Lung (tissue), 12 donors: ENCODE data around the gene LCN2. TPM values are rescaled to one million over a fixed set of nuclear protein-coding genes. Genes with fewer than 3 reads are reported as not detected.

Experiments used
- ATAC-seq: fragments of 200-7000 bp; cut with Tn5 transposase; one replicate; pipeline ENCODE4 v1.9.1; 2020; ENCODE audit warnings: moderate number of reproducible peaks; ENCODE audit not compliant: insufficient read depth, low FRiP score
- DNase-seq, 3 donors: peaks; one replicate each; pipeline ENCODE4 v3.0.0-alpha.2; 2013 to 2017
- H3K27ac ChIP-seq, 2 donors: one replicate each; pipeline ENCODE4 v1.5.1; 2013; ENCODE audit warnings: mild to moderate bottlenecking in 2 of 2, moderate library complexity in 2 of 2, control low read depth in 1 of 2, inconsistent platforms in 1 of 2, low read depth in 1 of 2, low read length in 1 of 2
- H3K27me3 ChIP-seq, 3 donors: one replicate each; pipeline ENCODE4 v1.5.1; 2013; ENCODE audit warnings: low read length in 2 of 3; ENCODE audit not compliant: control insufficient read depth in 3 of 3, insufficient read depth in 3 of 3
- H3K36me3 ChIP-seq, 4 donors: one replicate each; pipeline ENCODE4 v1.5.1; 2013; ENCODE audit warnings: low read length in 4 of 4, mild to moderate bottlenecking in 1 of 4, moderate library complexity in 1 of 4; ENCODE audit not compliant: control insufficient read depth in 4 of 4, insufficient read depth in 4 of 4
- H3K4me1 ChIP-seq, 5 donors: one replicate each; pipeline ENCODE4 v1.5.1; 2013; ENCODE audit warnings: low read length in 5 of 5, mild to moderate bottlenecking in 2 of 5, moderate library complexity in 1 of 5; ENCODE audit not compliant: control insufficient read depth in 5 of 5, insufficient read depth in 5 of 5
- H3K4me3 ChIP-seq: one replicate; pipeline ENCODE4 v1.5.1; 2013; ENCODE audit warnings: mild to moderate bottlenecking, control low read depth, moderate library complexity
- H3K9ac ChIP-seq, 2 donors: one replicate each; pipeline ENCODE4 v1.5.1; 2013; ENCODE audit warnings: low read length in 2 of 2, control low read depth in 1 of 2; ENCODE audit not compliant: insufficient read depth in 1 of 2
- H3K9me3 ChIP-seq, 4 donors: one replicate each; pipeline ENCODE4 v1.5.1; 2013; ENCODE audit warnings: low read length in 3 of 4, mild to moderate bottlenecking in 1 of 4, moderate library complexity in 1 of 4; ENCODE audit not compliant: control insufficient read depth in 4 of 4, insufficient read depth in 3 of 4
- CTCF ChIP-seq: IDR thresholded peaks from 2 replicates; pipeline ENCODE4 v1.5.1; 2012; ENCODE audit warnings: mild to moderate bottlenecking; ENCODE audit errors: control extremely low read depth, extremely low read depth
- WGBS, 2 donors: extraction: QIAGEN DNeasy Blood & Tissue Kit; methylation state at CpG; one replicate each; pipeline ENCODE4 v1.1.7; 2013; 5-methylcytosine and 5-hydroxymethylcytosine counted together
- polyA plus RNA-seq, 2 donors: library from polyadenylated mRNA; stranded (reverse); fragments of 200-250 nt; gene quantifications; one replicate each; pipeline ENCODE4 v1.2.1, GENCODE V29; 2013
- total RNA-seq, 2 donors: library from RNA; depleted of rRNA in 1 of 2; stranded (reverse); fragments of >200 nt in 1 of 2; gene quantifications; one replicate each; pipeline ENCODE4 v1.2.1, GENCODE V29; 2014 to 2021
- donor health status: control.
- donor health status: control.
- donor health status: Bipolar disorder and iron deficiency.
- donor health status: healthy.
- donor health status: DM: yes; HTN: yes; CAD: no.

Gene LCN2
- total and polyA plus RNA-seq, 4 donors, result 114 to 842 (median 295) TPM

GRCh38 chr9:128143525-128144238, 5.6 kb upstream of the LCN2 start:
- ATAC-seq (no peak), DNase-seq (no peak)
- Histone ChIP-seq H3K9me3 (no peaks in the 10 kb centered on the region), H3K4me3 (no peak overlapping the region), H3K4me1 (peaks cover 0 to 19% (median 2%) of the 10 kb centered on the region in 5 donors), H3K9ac (no peak overlapping the region), H3K36me3 (no peaks in the 10 kb centered on the region), H3K27me3 (no peaks in the 10 kb centered on the region), H3K27ac (no peak overlapping the region)
- 58 to 73% methylated on average over 8 of the region's 8 CpGs for WGBS, 2 donors
- TF ChIP-seq CTCF, result no peak

GRCh38 chr9:128144239-128145181, 4.7 kb upstream of the LCN2 start:
- WGBS, 2 donors, result 90 to 94% methylated on average over 22 of the region's 22 CpGs
- H3K9me3 ChIP-seq, result no peaks in the 10 kb centered on the region
- no peak overlapping the region for H3K4me3 ChIP-seq
- no peaks in the 10 kb centered on the region for H3K36me3 ChIP-seq
- peaks cover 0 to 24% (median 2%) of the 10 kb centered on the region in 5 donors for H3K4me1 ChIP-seq
- no peaks in the 10 kb centered on the region for H3K27me3 ChIP-seq
- no peak for TF ChIP-seq CTCF
- ATAC-seq (no peak), DNase-seq (no peak)
- H3K27ac ChIP-seq, result no peak overlapping the region
- H3K9ac ChIP-seq, result no peak overlapping the region

- Histone ChIP-seq H3K9ac (no peak overlapping the region), H3K9me3 (no peaks in the 10 kb centered on the region), H3K36me3 (no peaks in the 10 kb centered on the region), H3K27ac (no peak overlapping the region), H3K4me3 (no peak overlapping the region), H3K27me3 (no peaks in the 10 kb centered on the region), H3K4me1 (peaks cover 0 to 27% (median 4%) of the 10 kb centered on the region in 5 donors)
- no peak for ATAC-seq
- peak; percentile 63 to 77 (median 66) for DNase-seq
- TF ChIP-seq CTCF, result no peak
- 68 to 87% methylated on average over 8 of the region's 8 CpGs for WGBS, 2 donors
Measured at GRCh38 chr9:128145536-128145935, 3.7 kb upstream of the LCN2 start.
